Measurements from ENCODE around the gene BUD23. TPM values are rescaled to one million over a fixed set of nuclear protein-coding genes. Genes with fewer than 3 reads are reported as not detected.

The BUD23 gene
- total and polyA plus RNA-seq, 4 donors = 19.1 to 52.6 (median 37.8) TPM

- peak overlapping the region in 1 of 3 donors; percentile 26 for H3K4me3 ChIP-seq (ENCODE audit: low read depth in 1 of 3, low read length in 3 of 3)
Measured at GRCh38 chr7:73742753-73743641, 59.6 kb downstream of the BUD23 start.

More at GRCh38 chr7:73742753-73743641, 59.6 kb downstream of the BUD23 start:
- peak; percentile 75 for DNase-seq (ENCODE audit: low spot score)
- Histone ChIP-seq H3K4me1 (ENCODE audit: control insufficient read depth in 4 of 4, insufficient read depth in 4 of 4, low read length in 3 of 4) (peaks cover 0 to 25% (median 12%) of the 10 kb centered on the region in 4 donors), H3K36me3 (ENCODE audit: control insufficient read depth in 4 of 4, insufficient read depth in 3 of 4, low read depth in 1 of 4, low read length in 3 of 4) (no peaks in the 10 kb centered on the region), H3K9me3 (ENCODE audit: control insufficient read depth in 4 of 4, low read length in 3 of 4) (no peaks in the 10 kb centered on the region), H3K27me3 (ENCODE audit: control insufficient read depth in 4 of 4, insufficient read depth in 4 of 4, low read length in 3 of 4) (no peaks in the 10 kb centered on the region), H3K9ac (ENCODE audit: low read depth in 1 of 2, low read length in 2 of 2) (peak overlapping the region; percentile 62), H3K27ac (ENCODE audit: low read depth in 1 of 2, low read length in 2 of 2) (peak overlapping the region; percentile 66 to 83)
- 19% methylated on average over 35 of the region's 35 CpGs for WGBS
- TF ChIP-seq FOXA2 (IDR thresholded peaks at IDR 0.05) (peak; percentile 32), GABPA (IDR thresholded peaks at IDR 0.05 in 1 of 2, conservative IDR thresholded peaks at IDR 0.05 in 1 of 2) (no peak), RXRA (IDR thresholded peaks at IDR 0.05) (peak; percentile 48 to 84), TAF1 (conservative IDR thresholded peaks at IDR 0.05) (no peak), HNF4G (IDR thresholded peaks at IDR 0.05) (no peak), FOXA1 (IDR thresholded peaks at IDR 0.05) (no peak), YY1 (IDR thresholded peaks at IDR 0.05) (no peak), SP1 (IDR thresholded peaks at IDR 0.05) (peak; percentile 77), CTCF (IDR thresholded peaks at IDR 0.05; ENCODE audit: low read depth, low read length, missing input control) (no peak), EGR1 (IDR thresholded peaks at IDR 0.05; ENCODE audit: low read depth in 2 of 2) (no peak), RAD21 (IDR thresholded peaks at IDR 0.05) (peak in 1 of 2 donors; percentile 26), HNF4A (conservative IDR thresholded peaks at IDR 0.05) (peak; percentile 51 to 80), JUND (IDR thresholded peaks at IDR 0.05) (peak in 1 of 2 donors; percentile 18), NR2F2 (IDR thresholded peaks at IDR 0.05) (no peak)
- TF ChIP-seq, protein P1, sequence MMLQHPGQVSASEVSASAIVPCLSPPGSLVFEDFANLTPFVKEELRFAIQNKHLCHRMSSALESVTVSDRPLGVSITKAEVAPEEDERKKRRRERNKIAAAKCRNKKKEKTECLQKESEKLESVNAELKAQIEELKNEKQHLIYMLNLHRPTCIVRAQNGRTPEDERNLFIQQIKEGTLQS (IDR thresholded peaks at IDR 0.05) = peak; percentile 20
- TF ChIP-seq, protein P2, sequence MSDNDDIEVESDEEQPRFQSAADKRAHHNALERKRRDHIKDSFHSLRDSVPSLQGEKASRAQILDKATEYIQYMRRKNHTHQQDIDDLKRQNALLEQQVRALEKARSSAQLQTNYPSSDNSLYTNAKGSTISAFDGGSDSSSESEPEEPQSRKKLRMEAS (IDR thresholded peaks at IDR 0.05) = peak; percentile 67
- TF ChIP-seq, protein P3, sequence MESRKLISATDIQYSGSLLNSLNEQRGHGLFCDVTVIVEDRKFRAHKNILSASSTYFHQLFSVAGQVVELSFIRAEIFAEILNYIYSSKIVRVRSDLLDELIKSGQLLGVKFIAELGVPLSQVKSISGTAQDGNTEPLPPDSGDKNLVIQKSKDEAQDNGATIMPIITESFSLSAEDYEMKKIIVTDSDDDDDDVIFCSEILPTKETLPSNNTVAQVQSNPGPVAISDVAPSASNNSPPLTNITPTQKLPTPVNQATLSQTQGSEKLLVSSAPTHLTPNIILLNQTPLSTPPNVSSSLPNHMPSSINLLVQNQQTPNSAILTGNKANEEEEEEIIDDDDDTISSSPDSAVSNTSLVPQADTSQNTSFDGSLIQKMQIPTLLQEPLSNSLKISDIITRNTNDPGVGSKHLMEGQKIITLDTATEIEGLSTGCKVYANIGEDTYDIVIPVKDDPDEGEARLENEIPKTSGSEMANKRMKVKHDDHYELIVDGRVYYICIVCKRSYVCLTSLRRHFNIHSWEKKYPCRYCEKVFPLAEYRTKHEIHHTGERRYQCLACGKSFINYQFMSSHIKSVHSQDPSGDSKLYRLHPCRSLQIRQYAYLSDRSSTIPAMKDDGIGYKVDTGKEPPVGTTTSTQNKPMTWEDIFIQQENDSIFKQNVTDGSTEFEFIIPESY (IDR thresholded peaks at IDR 0.05) = peak; percentile 24
- TF ChIP-seq, protein P4, sequence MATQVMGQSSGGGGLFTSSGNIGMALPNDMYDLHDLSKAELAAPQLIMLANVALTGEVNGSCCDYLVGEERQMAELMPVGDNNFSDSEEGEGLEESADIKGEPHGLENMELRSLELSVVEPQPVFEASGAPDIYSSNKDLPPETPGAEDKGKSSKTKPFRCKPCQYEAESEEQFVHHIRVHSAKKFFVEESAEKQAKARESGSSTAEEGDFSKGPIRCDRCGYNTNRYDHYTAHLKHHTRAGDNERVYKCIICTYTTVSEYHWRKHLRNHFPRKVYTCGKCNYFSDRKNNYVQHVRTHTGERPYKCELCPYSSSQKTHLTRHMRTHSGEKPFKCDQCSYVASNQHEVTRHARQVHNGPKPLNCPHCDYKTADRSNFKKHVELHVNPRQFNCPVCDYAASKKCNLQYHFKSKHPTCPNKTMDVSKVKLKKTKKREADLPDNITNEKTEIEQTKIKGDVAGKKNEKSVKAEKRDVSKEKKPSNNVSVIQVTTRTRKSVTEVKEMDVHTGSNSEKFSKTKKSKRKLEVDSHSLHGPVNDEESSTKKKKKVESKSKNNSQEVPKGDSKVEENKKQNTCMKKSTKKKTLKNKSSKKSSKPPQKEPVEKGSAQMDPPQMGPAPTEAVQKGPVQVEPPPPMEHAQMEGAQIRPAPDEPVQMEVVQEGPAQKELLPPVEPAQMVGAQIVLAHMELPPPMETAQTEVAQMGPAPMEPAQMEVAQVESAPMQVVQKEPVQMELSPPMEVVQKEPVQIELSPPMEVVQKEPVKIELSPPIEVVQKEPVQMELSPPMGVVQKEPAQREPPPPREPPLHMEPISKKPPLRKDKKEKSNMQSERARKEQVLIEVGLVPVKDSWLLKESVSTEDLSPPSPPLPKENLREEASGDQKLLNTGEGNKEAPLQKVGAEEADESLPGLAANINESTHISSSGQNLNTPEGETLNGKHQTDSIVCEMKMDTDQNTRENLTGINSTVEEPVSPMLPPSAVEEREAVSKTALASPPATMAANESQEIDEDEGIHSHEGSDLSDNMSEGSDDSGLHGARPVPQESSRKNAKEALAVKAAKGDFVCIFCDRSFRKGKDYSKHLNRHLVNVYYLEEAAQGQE (IDR thresholded peaks at IDR 0.05) = peak; percentile 51
